GM19452 (cell line): ENCODE data around the gene FOXL2.

Experiments used
- ATAC-seq: cut with Tn5 transposase; IDR thresholded peaks from one replicate; pipeline ENCODE4 v1.9.1; 2021; ENCODE audit not compliant: unreplicated experiment

The FOXL2 gene

GRCh38 chr3:138945709-138946662, 951 bp downstream of the FOXL2 start:
- ATAC-seq: no peak

GRCh38 chr3:138944929-138945708, 1.8 kb downstream of the FOXL2 start:
- ATAC-seq: no peak

DNA sequence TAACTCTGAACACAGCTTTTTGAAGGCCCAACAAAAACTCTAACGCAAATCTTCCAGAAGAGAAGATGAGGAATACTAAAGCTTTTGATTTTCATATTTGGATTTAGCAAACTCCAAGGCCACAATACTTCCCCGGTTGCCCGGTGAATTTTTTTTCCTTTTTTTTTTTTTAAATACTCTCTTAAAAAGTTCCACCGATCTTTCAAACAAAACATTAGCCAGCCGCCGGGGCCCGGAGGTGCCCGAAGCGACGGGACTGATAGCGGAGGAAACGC, 2.3 kb downstream of the FOXL2 start:
- ATAC-seq: no peak

GRCh38 chr3:138943724-138944653, 2.9 kb downstream of the FOXL2 start:
- no peak for ATAC-seq

DNA sequence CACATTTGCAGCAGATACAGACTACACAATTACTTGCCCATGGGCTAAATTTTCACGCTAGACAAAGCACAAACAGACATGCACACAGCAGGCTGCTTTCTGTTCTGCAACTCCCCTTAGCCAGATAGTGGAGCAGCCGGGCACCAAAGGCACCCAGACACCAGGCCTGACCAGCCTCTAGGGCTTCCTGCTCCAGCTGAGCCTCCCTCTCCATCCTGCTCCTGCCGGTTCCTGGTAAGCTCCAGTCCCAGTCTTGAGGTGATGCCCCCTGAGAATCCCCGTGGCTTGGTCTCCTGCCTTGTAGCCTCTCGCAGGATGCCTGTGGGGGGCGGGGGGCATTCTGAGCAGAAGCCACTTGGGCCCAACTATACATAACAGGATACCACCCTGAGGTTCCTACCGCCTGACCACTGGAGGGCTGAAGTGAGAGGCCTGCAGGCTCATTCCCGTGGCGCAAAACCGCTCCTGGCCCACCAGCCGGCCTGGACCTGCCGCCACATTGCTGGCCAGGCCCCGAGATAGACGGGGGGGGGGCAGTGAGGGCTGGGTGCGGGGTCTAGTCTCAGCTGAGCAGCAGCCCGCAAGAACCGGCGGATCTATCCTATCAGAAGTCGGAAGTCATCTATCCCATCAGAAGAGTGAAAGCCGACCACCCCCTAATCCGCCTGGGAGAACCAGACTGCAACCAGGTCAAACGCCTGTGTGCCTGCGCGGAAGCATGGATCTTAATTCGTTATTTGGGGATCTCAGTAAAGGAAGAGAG, 3.9 kb downstream of the FOXL2 start:
- no peak for ATAC-seq

DNA sequence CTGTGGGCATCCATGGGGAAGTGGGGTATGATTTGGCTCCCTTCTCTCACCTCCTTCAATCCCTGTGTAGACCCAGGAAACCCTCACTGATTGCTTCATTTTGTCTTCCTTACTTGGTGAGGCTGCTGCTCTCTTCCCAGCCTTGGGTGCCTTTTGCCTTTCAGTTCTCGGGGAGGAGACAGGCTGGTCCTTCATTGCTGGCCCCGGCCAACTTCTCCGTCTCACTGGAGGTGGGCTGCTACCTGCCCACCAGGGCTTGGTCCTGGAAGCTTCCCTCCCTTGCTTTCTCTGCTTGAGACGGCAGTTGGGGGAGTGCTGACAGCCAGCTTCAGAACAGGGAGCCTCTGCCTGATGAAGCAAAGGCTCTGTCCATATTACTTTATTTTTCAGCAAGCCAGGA, 4.7 kb downstream of the FOXL2 start:
- ATAC-seq: no peak

DNA sequence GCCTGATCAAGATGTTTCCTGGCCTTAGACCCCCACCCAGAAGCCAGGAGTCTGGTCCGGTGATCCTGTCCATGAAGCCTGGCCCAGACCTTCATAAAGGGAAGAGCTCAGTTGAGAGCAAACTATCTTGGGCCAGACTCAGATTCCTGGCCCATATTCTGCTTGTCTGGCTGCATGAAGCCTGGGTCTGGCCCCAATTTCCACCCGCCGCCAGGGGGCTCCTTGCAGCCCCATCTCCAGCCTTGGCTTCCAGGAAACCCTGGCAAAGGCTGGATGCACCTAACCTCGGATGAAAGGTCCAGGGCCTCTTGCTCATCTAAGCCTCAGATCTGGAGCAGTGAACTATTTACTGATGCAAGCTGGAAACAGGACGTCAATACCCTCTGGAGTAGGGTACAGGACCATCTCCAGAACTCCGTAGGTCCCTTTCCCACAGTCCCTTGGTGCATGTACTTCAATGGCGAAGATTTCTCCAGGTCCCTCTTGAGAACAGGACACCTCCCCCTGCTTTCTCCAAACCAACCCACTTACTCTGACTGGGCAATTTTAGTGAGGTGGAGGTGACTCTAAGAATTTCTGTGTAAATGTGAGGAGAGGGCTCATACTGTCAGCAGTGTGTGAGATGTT, 5.6 kb downstream of the FOXL2 start:
- ATAC-seq: no peak

DNA sequence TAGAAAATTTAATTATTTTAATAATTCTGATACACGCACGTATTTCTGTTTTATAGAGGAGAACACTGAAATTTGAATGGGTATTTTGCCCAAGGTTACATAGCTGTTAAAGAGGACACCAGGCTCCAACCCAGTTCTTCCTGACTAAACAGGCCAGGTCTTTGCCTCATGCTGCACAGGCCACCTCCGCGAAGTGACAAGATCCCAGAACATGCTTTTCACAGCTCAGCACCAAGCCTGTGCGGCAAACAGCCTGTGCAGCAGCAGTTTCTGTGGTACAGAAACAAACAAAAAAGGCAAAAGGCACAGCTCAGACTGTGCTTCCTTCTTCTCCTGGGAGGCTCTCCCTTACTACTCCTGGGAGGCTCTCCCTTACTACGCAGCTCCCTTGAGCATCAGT, 6.5 kb downstream of the FOXL2 start:
- no peak for ATAC-seq

DNA sequence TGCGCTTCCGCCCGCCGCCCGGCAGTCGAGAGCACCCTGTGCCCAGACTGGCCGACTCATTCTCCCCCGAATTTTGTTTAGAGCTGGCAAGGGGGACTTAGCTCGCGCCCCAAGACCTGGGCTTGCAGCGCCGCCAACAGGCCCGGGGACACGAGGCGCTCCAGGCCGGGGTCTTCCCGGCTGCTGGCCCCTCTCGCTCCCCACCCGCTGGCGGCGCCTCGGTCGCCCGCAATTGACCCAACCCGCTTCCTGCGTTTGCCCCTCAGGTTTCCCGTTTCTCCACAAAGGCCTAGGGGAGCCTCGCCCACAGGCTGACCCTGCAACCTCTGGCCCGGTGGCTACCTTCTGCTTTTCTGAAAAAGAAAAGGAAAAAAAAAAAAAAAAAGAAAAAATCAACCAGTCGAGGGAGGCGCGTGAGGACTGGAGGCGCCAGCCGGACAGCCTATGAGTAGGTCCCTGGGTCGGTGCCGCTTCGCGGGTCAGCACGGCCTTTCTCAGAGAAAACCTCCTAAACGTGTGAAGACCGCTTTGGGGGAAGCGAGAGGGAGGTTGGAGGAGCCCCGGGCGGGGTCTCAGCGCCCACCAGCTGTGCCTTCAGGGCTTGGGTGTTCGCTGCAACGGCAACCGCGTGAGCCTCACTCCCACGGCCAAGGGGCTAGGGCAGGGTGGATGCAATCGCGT, 7.2 kb downstream of the FOXL2 start:
- ATAC-seq: no peak

- no peak for ATAC-seq
These were observed 7.9 kb downstream of the FOXL2 start for GRCh38 chr3:138938877-138939560.

DNA sequence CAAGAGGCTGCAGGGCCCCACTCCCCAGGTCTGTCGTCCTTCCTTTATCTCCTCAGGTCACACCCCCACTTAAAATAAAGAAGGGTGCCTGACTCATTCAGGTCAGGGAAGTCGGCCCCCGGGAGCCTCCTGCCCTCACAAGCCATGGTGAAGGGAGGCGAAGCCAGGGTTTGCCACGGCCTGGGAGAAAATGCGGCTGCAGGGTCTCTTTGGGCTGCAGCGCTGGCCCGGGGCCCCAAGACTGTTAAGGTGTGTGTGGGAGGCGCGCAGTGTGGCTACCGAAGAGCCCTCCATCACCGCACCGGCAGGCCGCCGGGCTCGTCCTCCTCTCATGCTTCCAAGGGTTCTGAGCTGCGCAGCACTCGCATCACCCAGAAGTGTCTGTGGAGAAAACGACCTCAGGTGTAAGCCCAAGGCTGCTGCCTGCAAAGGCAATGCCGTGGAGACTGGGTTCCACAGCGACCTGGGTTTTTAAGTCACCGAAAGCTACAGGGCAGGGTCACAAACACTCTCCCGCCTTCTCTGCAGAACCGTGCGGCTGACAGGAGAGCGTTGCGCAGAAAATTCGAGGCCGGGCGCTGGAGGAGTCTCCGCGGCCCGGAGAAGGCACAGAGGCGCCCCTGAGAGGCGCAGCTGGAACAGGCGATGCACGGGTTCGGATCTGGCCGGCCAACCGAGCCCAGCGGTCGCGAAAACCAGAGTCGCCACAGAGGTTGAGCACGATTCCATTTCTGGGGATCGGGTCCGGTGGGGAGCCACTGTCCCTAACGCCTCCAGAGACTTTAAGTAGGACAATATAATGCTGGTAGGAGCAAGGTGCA, 8.7 kb downstream of the FOXL2 start:
- no peak for ATAC-seq

GRCh38 chr3:138937690-138938055, 9.3 kb downstream of the FOXL2 start:
- no peak for ATAC-seq

DNA sequence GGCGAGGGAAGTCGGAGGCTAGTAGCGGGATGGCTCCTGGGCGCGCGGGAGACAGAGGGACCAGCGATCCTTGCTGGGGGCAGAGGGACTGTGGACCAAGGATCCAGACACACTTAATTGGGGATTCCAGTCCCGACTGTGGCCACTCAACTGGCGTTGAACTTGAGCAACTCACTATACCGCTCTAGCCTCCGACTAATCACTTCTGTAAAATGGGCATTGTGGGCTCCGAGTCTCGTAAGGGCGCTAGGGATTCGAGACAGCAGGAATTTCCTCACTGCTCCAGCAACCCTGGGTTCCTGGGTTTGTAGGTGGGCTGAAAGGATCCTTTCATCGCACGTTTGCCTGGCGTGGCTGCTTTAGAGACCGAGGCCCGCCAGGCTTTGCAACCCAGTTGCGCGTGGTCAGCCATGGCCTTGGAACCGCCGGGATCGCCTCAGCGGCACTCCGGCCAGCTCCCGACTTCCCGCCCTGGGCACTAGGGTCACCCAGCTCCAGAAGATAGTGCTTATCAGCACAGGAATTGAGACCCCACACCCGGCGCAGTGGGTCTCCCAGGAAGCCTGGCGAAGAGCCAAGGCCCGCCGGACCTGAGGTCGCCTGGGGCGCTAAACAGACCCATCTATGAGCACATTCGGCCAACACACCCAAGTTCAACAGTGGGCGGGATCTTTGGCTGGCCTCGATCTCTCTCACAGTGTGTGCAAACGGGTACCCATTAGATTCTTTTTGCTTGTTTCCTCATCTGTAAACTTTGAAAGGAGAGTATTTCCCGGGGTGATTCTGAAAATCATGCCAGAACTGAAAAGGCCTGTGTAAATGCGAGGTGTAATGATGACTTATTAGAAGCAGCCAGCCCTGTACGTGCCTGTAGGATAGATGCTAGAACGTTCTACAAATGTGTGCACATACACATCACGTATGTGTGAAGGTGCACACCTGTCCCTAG, 9.9 kb downstream of the FOXL2 start:
- ATAC-seq: no peak

- ATAC-seq: no peak
These were observed 10.8 kb downstream of the FOXL2 start for GRCh38 chr3:138935863-138936740.

- no peak for ATAC-seq
These were observed 11.5 kb downstream of the FOXL2 start for GRCh38 chr3:138935505-138935862.
